ENCODE measurements around the gene SRRM3.
"Not testable (repeated sequence)": the region's sequence is repeated elsewhere in the genome, so short reads cannot be mapped to it uniquely, and the experiment has no call there.

DNA sequence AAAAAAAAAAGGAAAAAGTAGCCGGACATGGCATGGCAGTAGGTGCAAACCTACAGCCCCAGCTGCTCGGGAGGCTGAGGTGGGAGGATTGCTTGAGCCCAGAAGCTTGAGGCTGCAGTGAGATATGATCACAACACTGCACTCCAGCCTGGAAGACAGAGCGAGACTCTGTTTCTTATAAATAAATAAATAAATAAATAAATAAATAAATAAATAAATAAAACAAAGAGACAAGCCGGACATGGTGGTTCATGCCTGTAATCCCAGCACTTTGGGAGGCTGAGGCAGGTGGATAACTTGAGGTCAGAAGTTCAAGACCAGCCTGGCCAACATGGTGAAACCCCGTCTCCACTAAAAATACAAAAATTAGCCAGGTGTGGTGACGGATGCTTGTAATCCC lies 113.0 kb downstream of the SRRM3 start:
- TF ChIP-seq POLR2AphosphoS5 (IDR thresholded peaks at IDR 0.05; ENCODE audit: low read depth); EZH2 (IDR thresholded peaks at IDR 0.05; ENCODE audit: low read depth, unreplicated experiment); ZNF331 (CRISPR knock-in tag; IDR thresholded peaks at IDR 0.05; ENCODE audit: low read depth); CREB1 (CRISPR knock-in tag; IDR thresholded peaks at IDR 0.05; ENCODE audit: low read depth); JUNB (IDR thresholded peaks at IDR 0.05; ENCODE audit: unreplicated experiment); EZH2phosphoT487 (IDR thresholded peaks at IDR 0.05; ENCODE audit: unreplicated experiment): not testable (repeated sequence)
- TF ChIP-seq, protein P1, sequence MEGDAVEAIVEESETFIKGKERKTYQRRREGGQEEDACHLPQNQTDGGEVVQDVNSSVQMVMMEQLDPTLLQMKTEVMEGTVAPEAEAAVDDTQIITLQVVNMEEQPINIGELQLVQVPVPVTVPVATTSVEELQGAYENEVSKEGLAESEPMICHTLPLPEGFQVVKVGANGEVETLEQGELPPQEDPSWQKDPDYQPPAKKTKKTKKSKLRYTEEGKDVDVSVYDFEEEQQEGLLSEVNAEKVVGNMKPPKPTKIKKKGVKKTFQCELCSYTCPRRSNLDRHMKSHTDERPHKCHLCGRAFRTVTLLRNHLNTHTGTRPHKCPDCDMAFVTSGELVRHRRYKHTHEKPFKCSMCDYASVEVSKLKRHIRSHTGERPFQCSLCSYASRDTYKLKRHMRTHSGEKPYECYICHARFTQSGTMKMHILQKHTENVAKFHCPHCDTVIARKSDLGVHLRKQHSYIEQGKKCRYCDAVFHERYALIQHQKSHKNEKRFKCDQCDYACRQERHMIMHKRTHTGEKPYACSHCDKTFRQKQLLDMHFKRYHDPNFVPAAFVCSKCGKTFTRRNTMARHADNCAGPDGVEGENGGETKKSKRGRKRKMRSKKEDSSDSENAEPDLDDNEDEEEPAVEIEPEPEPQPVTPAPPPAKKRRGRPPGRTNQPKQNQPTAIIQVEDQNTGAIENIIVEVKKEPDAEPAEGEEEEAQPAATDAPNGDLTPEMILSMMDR (conservative IDR thresholded peaks at IDR 0.05; ENCODE audit: low read depth in 2 of 2) = not testable (repeated sequence)
- TF ChIP-seq, protein P2, sequence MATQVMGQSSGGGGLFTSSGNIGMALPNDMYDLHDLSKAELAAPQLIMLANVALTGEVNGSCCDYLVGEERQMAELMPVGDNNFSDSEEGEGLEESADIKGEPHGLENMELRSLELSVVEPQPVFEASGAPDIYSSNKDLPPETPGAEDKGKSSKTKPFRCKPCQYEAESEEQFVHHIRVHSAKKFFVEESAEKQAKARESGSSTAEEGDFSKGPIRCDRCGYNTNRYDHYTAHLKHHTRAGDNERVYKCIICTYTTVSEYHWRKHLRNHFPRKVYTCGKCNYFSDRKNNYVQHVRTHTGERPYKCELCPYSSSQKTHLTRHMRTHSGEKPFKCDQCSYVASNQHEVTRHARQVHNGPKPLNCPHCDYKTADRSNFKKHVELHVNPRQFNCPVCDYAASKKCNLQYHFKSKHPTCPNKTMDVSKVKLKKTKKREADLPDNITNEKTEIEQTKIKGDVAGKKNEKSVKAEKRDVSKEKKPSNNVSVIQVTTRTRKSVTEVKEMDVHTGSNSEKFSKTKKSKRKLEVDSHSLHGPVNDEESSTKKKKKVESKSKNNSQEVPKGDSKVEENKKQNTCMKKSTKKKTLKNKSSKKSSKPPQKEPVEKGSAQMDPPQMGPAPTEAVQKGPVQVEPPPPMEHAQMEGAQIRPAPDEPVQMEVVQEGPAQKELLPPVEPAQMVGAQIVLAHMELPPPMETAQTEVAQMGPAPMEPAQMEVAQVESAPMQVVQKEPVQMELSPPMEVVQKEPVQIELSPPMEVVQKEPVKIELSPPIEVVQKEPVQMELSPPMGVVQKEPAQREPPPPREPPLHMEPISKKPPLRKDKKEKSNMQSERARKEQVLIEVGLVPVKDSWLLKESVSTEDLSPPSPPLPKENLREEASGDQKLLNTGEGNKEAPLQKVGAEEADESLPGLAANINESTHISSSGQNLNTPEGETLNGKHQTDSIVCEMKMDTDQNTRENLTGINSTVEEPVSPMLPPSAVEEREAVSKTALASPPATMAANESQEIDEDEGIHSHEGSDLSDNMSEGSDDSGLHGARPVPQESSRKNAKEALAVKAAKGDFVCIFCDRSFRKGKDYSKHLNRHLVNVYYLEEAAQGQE (IDR thresholded peaks at IDR 0.05; ENCODE audit: unreplicated experiment) = not testable (repeated sequence)
- TF ChIP-seq, protein P3, sequence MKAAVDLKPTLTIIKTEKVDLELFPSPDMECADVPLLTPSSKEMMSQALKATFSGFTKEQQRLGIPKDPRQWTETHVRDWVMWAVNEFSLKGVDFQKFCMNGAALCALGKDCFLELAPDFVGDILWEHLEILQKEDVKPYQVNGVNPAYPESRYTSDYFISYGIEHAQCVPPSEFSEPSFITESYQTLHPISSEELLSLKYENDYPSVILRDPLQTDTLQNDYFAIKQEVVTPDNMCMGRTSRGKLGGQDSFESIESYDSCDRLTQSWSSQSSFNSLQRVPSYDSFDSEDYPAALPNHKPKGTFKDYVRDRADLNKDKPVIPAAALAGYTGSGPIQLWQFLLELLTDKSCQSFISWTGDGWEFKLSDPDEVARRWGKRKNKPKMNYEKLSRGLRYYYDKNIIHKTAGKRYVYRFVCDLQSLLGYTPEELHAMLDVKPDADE (IDR thresholded peaks at IDR 0.05) = not testable (repeated sequence)
- TF ChIP-seq, protein P4, sequence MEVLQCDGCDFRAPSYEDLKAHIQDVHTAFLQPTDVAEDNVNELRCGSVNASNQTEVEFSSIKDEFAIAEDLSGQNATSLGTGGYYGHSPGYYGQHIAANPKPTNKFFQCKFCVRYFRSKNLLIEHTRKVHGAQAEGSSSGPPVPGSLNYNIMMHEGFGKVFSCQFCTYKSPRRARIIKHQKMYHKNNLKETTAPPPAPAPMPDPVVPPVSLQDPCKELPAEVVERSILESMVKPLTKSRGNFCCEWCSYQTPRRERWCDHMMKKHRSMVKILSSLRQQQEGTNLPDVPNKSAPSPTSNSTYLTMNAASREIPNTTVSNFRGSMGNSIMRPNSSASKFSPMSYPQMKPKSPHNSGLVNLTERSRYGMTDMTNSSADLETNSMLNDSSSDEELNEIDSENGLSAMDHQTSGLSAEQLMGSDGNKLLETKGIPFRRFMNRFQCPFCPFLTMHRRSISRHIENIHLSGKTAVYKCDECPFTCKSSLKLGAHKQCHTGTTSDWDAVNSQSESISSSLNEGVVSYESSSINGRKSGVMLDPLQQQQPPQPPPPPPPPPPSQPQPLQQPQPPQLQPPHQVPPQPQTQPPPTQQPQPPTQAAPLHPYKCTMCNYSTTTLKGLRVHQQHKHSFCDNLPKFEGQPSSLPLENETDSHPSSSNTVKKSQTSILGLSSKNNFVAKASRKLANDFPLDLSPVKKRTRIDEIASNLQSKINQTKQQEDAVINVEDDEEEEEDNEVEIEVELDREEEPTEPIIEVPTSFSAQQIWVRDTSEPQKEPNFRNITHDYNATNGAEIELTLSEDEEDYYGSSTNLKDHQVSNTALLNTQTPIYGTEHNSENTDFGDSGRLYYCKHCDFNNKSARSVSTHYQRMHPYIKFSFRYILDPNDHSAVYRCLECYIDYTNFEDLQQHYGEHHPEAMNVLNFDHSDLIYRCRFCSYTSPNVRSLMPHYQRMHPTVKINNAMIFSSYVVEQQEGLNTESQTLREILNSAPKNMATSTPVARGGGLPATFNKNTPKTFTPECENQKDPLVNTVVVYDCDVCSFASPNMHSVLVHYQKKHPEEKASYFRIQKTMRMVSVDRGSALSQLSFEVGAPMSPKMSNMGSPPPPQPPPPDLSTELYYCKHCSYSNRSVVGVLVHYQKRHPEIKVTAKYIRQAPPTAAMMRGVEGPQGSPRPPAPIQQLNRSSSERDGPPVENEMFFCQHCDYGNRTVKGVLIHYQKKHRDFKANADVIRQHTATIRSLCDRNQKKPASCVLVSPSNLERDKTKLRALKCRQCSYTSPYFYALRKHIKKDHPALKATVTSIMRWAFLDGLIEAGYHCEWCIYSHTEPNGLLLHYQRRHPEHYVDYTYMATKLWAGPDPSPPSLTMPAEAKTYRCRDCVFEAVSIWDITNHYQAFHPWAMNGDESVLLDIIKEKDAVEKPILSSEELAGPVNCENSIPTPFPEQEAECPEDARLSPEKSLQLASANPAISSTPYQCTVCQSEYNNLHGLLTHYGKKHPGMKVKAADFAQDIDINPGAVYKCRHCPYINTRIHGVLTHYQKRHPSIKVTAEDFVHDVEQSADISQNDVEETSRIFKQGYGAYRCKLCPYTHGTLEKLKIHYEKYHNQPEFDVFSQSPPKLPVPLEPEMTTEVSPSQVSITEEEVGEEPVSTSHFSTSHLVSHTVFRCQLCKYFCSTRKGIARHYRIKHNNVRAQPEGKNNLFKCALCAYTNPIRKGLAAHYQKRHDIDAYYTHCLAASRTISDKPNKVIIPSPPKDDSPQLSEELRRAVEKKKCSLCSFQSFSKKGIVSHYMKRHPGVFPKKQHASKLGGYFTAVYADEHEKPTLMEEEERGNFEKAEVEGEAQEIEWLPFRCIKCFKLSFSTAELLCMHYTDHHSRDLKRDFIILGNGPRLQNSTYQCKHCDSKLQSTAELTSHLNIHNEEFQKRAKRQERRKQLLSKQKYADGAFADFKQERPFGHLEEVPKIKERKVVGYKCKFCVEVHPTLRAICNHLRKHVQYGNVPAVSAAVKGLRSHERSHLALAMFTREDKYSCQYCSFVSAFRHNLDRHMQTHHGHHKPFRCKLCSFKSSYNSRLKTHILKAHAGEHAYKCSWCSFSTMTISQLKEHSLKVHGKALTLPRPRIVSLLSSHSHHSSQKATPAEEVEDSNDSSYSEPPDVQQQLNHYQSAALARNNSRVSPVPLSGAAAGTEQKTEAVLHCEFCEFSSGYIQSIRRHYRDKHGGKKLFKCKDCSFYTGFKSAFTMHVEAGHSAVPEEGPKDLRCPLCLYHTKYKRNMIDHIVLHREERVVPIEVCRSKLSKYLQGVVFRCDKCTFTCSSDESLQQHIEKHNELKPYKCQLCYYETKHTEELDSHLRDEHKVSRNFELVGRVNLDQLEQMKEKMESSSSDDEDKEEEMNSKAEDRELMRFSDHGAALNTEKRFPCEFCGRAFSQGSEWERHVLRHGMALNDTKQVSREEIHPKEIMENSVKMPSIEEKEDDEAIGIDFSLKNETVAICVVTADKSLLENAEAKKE (CRISPR knock-in tag; IDR thresholded peaks at IDR 0.05) = not testable (repeated sequence)

All from GM23338 (cell line).